Thymus (tissue), 11 donors: ENCODE measurements around the gene CLIC3. TPM values are rescaled to one million over a fixed set of nuclear protein-coding genes. Genes with fewer than 3 reads are reported as not detected.
"Not testable (repeated sequence)": the region's sequence is repeated elsewhere in the genome, so short reads cannot be mapped to it uniquely, and the experiment has no call there.

ENCODE experiments used
- DNase-seq, 9 donors: peaks; one replicate each; pipeline ENCODE4 v3.0.0-alpha.2; 2013; ENCODE audit warnings: low spot score in 9 of 9, low read depth in 6 of 9, missing footprints in 1 of 9
- H3K27ac ChIP-seq, 2 donors: one replicate each; pipeline ENCODE4 v1.5.1; 2013; ENCODE audit warnings: control low read depth in 1 of 2, low read depth in 1 of 2, low read length in 1 of 2, mild to moderate bottlenecking in 1 of 2, moderate library complexity in 1 of 2
- H3K27me3 ChIP-seq, 2 donors: one replicate each; pipeline ENCODE4 v1.5.1; 2013; ENCODE audit warnings: low read length in 1 of 2; ENCODE audit not compliant: control insufficient read depth in 2 of 2, insufficient read depth in 1 of 2
- H3K36me3 ChIP-seq, 2 donors: one replicate each; pipeline ENCODE4 v1.5.1; 2013; ENCODE audit warnings: low read length in 1 of 2, mild to moderate bottlenecking in 1 of 2, moderate library complexity in 1 of 2; ENCODE audit not compliant: control insufficient read depth in 2 of 2, insufficient read depth in 2 of 2
- H3K4me1 ChIP-seq, 2 donors: one replicate each; pipeline ENCODE4 v1.5.1; 2013; ENCODE audit warnings: low read length in 2 of 2; ENCODE audit not compliant: control insufficient read depth in 2 of 2, insufficient read depth in 2 of 2
- H3K4me3 ChIP-seq, 2 donors: one replicate each; pipeline ENCODE4 v1.5.1; 2013; ENCODE audit warnings: low read length in 2 of 2, control low read depth in 1 of 2, mild to moderate bottlenecking in 1 of 2
- H3K9me3 ChIP-seq, 2 donors: one replicate each; pipeline ENCODE4 v1.5.1; 2013; ENCODE audit warnings: low read length in 1 of 2, mild to moderate bottlenecking in 1 of 2; ENCODE audit not compliant: control insufficient read depth in 2 of 2, insufficient read depth in 1 of 2
- WGBS: extraction: QIAGEN DNeasy Blood & Tissue Kit; methylation state at CpG from one replicate; pipeline ENCODE4 v1.1.7; 2013; 5-methylcytosine and 5-hydroxymethylcytosine counted together
- polyA plus RNA-seq: library from polyadenylated mRNA; stranded (reverse); fragments of 200-250 nt; gene quantifications from one replicate; pipeline ENCODE4 v1.2.3, GENCODE V29; 2013
- total RNA-seq: library from RNA; stranded (reverse); fragments of 120-200 nt; gene quantifications from one replicate; pipeline ENCODE4 v1.2.4, GENCODE V29; 2013
- donor health status: healthy.

Gene CLIC3
- total and polyA plus RNA-seq, 2 donors: 13.6 to 44.6 TPM

DNA sequence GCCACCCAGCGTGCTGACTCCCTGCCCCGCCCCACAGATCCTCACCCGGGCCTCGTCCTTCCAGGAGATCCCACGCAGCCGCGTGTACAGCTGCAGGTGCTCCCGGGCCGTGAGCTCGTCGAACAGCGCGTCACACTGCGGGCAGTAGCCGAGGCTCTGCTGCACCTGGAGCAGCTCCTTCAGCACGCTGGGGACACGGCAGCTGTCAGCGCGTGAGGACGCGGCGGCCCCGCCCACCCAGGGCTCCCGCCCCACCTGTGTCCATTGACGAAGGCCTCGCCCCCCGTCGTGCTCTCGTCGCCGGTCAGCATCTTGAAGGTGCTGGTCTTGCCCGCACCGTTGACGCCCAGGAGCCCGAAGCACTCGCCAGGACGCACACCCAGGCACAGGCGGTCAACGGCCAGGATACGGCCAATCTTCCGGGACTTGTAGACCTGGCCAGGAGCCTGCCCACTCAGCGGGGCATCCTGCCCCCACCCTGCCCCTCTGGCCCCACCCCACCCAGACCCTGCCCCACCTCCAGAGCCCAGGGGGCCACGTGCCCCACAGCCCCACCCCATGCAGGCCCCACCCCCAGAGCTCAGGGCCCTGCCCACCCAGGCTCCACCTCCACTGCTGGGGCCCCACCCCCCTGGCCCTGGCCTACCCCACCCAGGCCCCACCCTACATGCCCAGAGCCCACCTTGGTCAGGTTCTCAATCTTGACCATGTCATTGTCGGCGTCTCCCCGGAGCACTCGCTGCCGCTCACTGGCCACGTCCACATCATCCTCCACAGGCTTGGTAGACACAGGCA lies 13.8 kb upstream of the CLIC3 start:
- no peak for DNase-seq
- Histone ChIP-seq H3K27me3 (no peaks in the 10 kb centered on the region), H3K27ac (no peak overlapping the region), H3K9me3 (peaks cover 0 to 13% of the 10 kb centered on the region in 2 donors), H3K4me1 (no peaks in the 10 kb centered on the region), H3K36me3 (peaks cover 0 to 9% of the 10 kb centered on the region in 2 donors), H3K4me3 (no peak overlapping the region)
- WGBS: 97% methylated on average over 49 of the region's 49 CpGs

DNA sequence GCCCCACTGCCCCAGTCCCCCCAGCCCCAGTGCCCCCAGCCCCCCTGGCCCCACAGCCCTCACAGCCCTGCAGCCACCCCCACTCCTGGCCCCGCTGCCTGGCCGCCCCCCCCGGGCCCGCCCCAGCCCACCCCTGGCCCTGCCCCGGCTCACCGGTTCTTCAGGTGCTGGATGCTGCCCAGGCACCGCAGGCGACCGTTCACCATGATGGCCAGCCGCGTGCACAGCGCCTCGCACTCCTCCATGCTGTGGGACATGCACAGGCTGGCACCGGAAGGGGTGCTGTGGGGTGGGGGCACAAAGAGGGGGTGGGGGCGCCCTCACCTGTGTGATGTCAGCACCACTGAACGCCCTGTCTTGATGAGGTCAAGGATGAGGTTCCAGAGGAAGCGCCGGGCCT lies 12.8 kb upstream of the CLIC3 start:
- H3K4me3 ChIP-seq: no peak overlapping the region
- no peaks in the 10 kb centered on the region for H3K4me1 ChIP-seq
- 95% methylated on average over 18 of the region's 18 CpGs for WGBS
- no peak for DNase-seq
- peaks cover 0 to 7% of the 10 kb centered on the region in 2 donors for H3K9me3 ChIP-seq
- H3K36me3 ChIP-seq: peaks cover 0 to 9% of the 10 kb centered on the region in 2 donors
- H3K27me3 ChIP-seq: no peaks in the 10 kb centered on the region
- no peak overlapping the region for H3K27ac ChIP-seq

DNA sequence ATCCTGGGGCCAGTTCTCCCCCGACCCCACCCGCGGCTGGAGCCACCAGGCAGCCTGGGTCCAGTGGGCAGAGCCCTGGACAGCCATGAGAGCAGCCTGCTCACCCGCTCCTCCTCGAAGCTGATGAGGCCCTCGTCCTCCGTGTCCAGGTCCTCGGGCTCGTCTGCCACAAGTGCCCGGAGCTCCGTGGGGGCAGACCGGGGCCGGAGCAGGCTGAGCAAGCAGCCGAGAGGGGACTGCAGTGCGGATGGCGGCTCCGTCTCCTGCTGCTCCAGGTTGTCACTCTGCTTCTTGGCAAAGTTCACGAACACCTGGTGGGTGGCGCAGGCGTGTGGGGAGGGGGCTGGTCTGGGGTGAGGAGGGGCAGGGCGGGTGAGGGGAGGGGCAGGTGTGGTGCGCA lies 11.9 kb upstream of the CLIC3 start:
- Histone ChIP-seq H3K4me3 (no peak overlapping the region), H3K27me3 (no peaks in the 10 kb centered on the region), H3K4me1 (no peaks in the 10 kb centered on the region), H3K9me3 (peaks cover 0 to 5% of the 10 kb centered on the region in 2 donors), H3K27ac (no peak overlapping the region), H3K36me3 (peaks cover 0 to 9% of the 10 kb centered on the region in 2 donors)
- 86% methylated on average over 22 of the region's 22 CpGs for WGBS
- no peak for DNase-seq

DNA sequence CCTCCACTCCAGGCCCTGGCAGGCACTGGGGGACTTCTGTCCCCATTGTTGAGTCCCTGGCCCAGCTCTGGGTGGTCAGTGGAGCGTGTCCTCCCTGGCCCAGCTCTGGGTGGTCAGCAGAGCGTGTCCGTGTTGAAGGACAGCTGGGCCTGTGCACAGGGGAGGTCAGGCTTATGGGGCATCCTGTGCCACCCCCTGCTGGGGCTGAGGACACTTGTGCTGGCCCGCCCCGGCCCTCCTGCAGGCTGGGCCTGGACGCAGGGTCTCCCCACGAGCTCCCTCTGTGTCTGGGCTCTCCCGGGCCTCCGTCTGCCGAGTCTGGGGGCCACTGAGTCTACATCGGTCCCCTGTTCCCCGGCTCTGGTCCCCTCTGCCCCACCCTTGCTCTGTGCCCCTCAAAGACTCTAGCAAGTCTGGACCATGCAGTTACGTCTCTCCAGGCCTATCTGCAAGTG lies 11.5 kb upstream of the CLIC3 start:
- DNase-seq: no peak
- Histone ChIP-seq H3K36me3 (peaks cover 0 to 9% of the 10 kb centered on the region in 2 donors), H3K27ac (no peak overlapping the region), H3K9me3 (peaks cover 0 to 5% of the 10 kb centered on the region in 2 donors), H3K27me3 (peaks cover 0 to under 1% of the 10 kb centered on the region in 2 donors), H3K4me3 (no peak overlapping the region), H3K4me1 (no peaks in the 10 kb centered on the region)
- 94% methylated on average over 13 of the region's 13 CpGs for WGBS

DNA sequence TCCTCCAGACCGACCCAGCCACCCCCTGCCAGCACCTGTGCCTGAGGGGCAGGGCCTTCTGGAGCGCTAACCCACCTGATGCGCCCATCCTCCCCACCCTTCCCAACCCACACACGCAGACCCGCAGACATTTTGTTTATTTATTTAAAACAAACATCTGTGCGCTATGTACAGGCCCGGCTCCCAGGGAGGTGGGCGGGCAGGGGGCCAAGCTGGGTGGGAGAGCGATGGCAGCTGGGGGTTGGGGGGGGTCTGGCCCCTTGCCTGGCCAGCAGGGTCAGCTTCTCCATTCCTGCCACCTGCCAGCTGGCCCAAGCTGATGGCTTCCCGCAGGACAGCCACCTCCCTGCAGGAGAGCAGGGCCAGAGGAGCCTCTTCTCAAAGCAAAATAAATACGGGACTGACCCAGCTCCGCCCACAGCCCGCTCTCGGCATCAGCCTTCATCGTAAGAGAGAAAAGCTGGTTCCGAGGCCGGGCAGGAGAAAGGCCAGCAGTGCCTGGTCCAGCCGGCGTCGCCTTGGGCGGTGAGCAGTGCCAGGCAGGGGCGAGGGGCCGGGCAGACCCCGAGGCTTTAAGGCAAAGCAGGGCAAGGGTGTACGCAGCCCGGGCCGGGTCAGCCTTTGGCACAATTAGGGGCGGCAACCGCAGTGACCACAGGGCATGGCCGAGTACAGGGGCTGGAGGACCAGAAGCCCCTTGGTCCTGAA lies 10.9 kb upstream of the CLIC3 start:
- H3K4me3 ChIP-seq: no peak overlapping the region
- 95% methylated on average over 30 of the region's 30 CpGs for WGBS
- H3K27ac ChIP-seq: no peak overlapping the region
- peaks cover 0 to 8% of the 10 kb centered on the region in 2 donors for H3K36me3 ChIP-seq
- H3K9me3 ChIP-seq: peaks cover 0 to 5% of the 10 kb centered on the region in 2 donors
- peaks cover 0 to 4% of the 10 kb centered on the region in 2 donors for H3K27me3 ChIP-seq
- H3K4me1 ChIP-seq: no peaks in the 10 kb centered on the region
- DNase-seq: no peak

DNA sequence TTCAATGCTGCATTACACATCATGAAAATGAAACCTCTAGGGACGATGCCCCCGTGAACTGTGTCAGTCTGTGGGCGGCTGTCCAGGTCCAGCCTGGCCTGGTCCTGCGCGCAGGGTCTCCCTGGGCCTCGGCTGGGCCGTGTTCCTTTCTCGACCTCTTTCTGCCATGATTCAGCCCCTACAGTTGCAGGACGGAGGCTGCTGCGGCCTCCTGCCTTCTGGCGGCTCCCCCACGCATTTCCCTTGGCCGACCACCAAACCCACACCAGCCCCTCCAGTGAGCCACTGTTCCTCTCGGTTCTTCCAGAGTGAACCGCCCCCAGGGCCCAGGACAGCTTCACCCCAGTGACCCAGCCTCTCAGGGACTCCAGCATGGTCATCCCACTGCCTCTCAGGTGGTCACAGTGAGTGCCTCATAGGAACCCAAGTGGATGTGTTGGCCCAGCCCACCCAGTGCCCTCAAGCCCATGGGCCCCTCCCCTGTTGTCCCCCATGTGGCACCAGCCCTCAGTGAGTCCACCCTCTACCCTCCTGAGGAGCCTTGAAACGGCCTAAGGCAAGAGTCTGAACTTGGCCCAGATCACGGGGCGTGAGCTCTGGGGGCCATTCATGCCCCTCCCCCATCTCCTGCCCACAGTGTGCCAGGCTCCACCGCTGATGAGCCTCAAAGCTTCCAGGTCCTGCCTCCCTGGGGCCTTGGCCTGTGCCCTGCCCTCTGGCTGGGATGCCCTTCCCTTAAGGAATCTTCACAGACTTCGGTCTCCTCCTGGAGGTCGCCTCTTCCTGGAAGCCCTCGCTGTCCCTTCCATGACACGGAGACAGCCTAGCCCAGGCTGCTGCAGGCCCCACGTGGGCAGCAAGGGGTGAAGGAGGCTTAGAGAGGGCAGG lies 10.0 kb upstream of the CLIC3 start:
- DNase-seq: no peak
- peaks cover 0 to 5% of the 10 kb centered on the region in 2 donors for H3K9me3 ChIP-seq
- 60% methylated on average over 24 of the region's 24 CpGs for WGBS
- no peak overlapping the region for H3K27ac ChIP-seq
- no peaks in the 10 kb centered on the region for H3K4me1 ChIP-seq
- H3K4me3 ChIP-seq: no peak overlapping the region
- peaks cover 0 to 4% of the 10 kb centered on the region in 2 donors for H3K27me3 ChIP-seq
- peaks cover 0 to 6% of the 10 kb centered on the region in 2 donors for H3K36me3 ChIP-seq

DNA sequence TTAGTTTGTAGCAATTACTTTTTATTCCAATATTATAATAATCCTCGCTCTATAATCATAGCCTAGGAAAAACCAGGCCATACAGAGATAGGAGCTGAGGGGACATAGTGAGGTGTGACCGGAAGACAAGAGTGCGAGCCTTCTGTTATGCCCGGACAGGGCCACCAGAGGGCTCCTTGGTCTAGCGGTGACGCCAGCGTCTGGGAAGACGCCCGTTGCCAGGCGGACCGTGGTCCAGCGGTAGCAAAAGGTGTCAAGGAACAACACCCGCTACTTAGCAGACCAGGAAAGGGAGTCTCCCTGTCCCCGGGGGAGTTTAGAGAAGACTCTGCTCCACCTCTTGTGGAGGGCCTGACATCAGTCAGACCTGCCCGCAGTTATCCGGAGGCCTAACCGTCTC lies 7.9 kb upstream of the CLIC3 start:
- WGBS: 64% methylated on average over 17 of the region's 17 CpGs
- not testable (repeated sequence) for DNase-seq, H3K4me3 ChIP-seq, H3K27ac ChIP-seq, H3K36me3 ChIP-seq, H3K4me1 ChIP-seq, H3K9me3 ChIP-seq, H3K27me3 ChIP-seq

DNA sequence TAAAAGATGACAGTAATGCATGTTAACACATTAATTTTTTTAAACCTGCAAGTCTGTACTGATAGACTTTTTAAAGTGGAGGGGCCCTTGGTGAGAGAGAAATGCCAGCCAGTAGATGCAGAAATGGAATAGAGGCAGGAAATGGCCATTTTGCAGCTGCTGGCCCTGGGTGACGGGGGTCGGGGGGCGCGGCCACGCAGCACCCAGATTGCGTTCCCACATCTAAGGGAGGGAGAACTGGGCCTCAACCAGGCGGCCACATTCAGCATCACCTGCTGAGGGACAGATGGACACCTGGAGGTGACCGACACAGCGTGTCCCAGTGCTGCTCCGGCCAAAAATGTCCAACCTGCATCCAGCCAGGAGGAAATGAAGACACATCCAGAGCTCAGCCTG lies 6.3 kb upstream of the CLIC3 start:
- H3K4me3 ChIP-seq: no peak overlapping the region
- peaks cover under 1 to 10% of the 10 kb centered on the region in 2 donors for H3K4me1 ChIP-seq
- WGBS: 94% methylated on average over 10 of the region's 10 CpGs
- no peak for DNase-seq
- H3K27me3 ChIP-seq: peaks cover 7 to 18% of the 10 kb centered on the region in 2 donors
- H3K36me3 ChIP-seq: no peaks in the 10 kb centered on the region
- no peak overlapping the region for H3K27ac ChIP-seq
- peaks cover 0 to 9% of the 10 kb centered on the region in 2 donors for H3K9me3 ChIP-seq
